ENCODE measurements around the gene RAB3IP.

DNA sequence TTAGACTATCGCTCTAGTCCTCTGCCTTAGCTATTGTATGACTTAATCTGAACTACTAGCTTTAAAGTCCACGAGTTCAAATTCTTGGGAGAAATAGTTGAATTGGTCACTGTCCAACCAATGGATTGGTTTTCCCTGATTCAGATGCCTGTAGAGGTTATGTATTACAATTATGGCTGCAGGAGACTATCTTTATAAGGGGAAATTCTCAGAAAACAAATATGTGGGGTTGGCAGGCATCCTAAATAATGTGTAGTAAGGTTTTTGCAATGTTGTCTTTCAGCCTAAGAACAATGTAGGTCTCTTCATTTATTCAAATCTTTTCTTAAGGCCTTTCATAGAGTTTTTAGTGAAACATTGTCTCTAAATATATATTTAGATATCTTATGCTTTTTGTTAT, 113.3 kb downstream of the RAB3IP start:
- no peak for TF ChIP-seq POLR2A (IDR thresholded peaks at IDR 0.05)
- TF ChIP-seq, protein P1, sequence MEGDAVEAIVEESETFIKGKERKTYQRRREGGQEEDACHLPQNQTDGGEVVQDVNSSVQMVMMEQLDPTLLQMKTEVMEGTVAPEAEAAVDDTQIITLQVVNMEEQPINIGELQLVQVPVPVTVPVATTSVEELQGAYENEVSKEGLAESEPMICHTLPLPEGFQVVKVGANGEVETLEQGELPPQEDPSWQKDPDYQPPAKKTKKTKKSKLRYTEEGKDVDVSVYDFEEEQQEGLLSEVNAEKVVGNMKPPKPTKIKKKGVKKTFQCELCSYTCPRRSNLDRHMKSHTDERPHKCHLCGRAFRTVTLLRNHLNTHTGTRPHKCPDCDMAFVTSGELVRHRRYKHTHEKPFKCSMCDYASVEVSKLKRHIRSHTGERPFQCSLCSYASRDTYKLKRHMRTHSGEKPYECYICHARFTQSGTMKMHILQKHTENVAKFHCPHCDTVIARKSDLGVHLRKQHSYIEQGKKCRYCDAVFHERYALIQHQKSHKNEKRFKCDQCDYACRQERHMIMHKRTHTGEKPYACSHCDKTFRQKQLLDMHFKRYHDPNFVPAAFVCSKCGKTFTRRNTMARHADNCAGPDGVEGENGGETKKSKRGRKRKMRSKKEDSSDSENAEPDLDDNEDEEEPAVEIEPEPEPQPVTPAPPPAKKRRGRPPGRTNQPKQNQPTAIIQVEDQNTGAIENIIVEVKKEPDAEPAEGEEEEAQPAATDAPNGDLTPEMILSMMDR (IDR thresholded peaks at IDR 0.05 in 4 of 5, conservative IDR thresholded peaks at IDR 0.05 in 1 of 5) = no peak

All from gastrocnemius medialis (tissue), 4 donors.